RWPE1 (cell line): ENCODE measurements around the gene ARHGEF25.

Experiments used
- CTCF ChIA-PET: fragments of 350-600 bp; sonication (Branson Sonifier 250); formaldehyde crosslinking; extraction: SDS; loops from one replicate; lab custom pipeline; 2021; lab: Yijun Ruan, JAX
- POLR2A ChIA-PET: fragments of 400-600 bp; formaldehyde crosslinking; extraction: SDS; loops from one replicate; lab custom pipeline; 2020; ENCODE audit warnings: antibody characterized with exemption; ENCODE audit not compliant: low non-redundant PET; lab: Yijun Ruan, JAX
- DNase-seq: peaks from one replicate; pipeline ENCODE4 v3.0.0; 2012; ENCODE audit warnings: low spot score
- H3K27ac ChIP-seq: fragments of 450-650 bp; 2 replicates; pipeline ENCODE4 v1.5.1; 2017
- CTCF ChIP-seq: fragments of 450-650 bp; conservative IDR thresholded peaks from 2 replicates; pipeline ENCODE4 v1.5.1; 2017; ENCODE audit warnings: low read depth, mild to moderate bottlenecking

ARHGEF25 gene

GRCh38 chr12:57609781-57610553 lies 1.3 kb upstream of the ARHGEF25 start:
- TF ChIP-seq CTCF, result no peak
- CTCF ChIA-PET, result interaction anchor here (2.6 kb wide), 1 partner anchor 26 kb away, joined by 6 read pairs; no protein-coding TSS in a partner anchor
- no peak for DNase-seq

GRCh38 chr12:57610554-57611107 lies 604 bp upstream of the ARHGEF25 start:
- no peak for TF ChIP-seq CTCF
- no peak for DNase-seq
- H3K27ac ChIP-seq, result peak overlapping the region; percentile 59
- ChIA-PET CTCF (interaction anchor here (2.6 kb wide), 1 partner anchor 27 kb away, joined by 6 read pairs; no protein-coding TSS in a partner anchor), POLR2A (interaction anchor here (0.7 kb wide), 1 partner anchor 9 kb away, joined by 5 read pairs; no protein-coding TSS in a partner anchor)

More at GRCh38 chr12:57609781-57610553, 1.3 kb upstream of the ARHGEF25 start:
- POLR2A ChIA-PET, result interaction anchor here (0.6 kb wide), 1 partner anchor 146 kb away, joined by 3 read pairs; no protein-coding TSS in a partner anchor
- peak overlapping the region; percentile 43 for H3K27ac ChIP-seq

- CTCF ChIA-PET, result interaction anchor here (2.6 kb wide), 1 partner anchor 28 kb away, joined by 6 read pairs; no protein-coding TSS in a partner anchor
- DNase-seq, result no peak
- peak overlapping the region; percentile 59 for H3K27ac ChIP-seq
- TF ChIP-seq CTCF, result no peak
- POLR2A ChIA-PET, result interaction anchor here (0.6 kb wide), 1 partner anchor 19 kb away, joined by 3 read pairs; no protein-coding TSS in a partner anchor
Observed at GRCh38 chr12:57611827-57612710, 834 bp downstream of the ARHGEF25 start.

- ChIA-PET CTCF (interaction anchor here (0.6 to 2.6 kb wide), 3 partner anchors 20 to 29 kb away, joined by 3 to 6 read pairs (median 4); partner anchors contain the start of gene B4GALNT1), POLR2A (no interaction called here)
- DNase-seq, result no peak
- no peak for TF ChIP-seq CTCF
- no peak overlapping the region for H3K27ac ChIP-seq
Observed at GRCh38 chr12:57612711-57613426, 1.6 kb downstream of the ARHGEF25 start.

- DNase-seq, result no peak
- ChIA-PET CTCF (interaction anchor here (1.5 kb wide), 1 partner anchor 30 kb away, joined by 4 read pairs; no protein-coding TSS in a partner anchor), POLR2A (no interaction called here)
- TF ChIP-seq CTCF, result no peak
- no peak overlapping the region for H3K27ac ChIP-seq
Observed at GRCh38 chr12:57613427-57614109, 2.3 kb downstream of the ARHGEF25 start.
